ENCODE results near the gene NOS2.

Gene NOS2

GRCh38 chr17:27818401-27819105, 18.2 kb upstream of the NOS2 start:
- DNase-seq (ENCODE audit: low spot score): no peak

DNA sequence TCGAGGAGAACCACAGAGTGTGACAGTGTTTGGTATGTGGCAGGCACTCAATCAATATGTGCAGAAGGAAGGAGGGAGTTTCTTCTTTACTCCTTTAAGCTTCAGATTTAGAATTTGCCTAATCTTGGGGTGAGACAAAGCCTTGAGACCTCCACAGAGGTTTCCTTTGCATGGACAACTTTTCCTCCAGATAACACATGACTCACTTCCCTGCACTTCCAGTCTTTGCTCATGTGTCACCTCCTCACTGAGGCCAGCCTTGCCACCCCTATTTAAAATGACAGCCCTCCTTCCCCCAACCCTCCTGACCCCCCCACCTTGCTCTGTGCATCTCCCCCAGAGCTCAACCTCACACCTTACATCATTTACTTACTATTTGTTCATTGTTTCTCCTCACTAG, 17.4 kb upstream of the NOS2 start:
- DNase-seq (ENCODE audit: low spot score): no peak

DNA sequence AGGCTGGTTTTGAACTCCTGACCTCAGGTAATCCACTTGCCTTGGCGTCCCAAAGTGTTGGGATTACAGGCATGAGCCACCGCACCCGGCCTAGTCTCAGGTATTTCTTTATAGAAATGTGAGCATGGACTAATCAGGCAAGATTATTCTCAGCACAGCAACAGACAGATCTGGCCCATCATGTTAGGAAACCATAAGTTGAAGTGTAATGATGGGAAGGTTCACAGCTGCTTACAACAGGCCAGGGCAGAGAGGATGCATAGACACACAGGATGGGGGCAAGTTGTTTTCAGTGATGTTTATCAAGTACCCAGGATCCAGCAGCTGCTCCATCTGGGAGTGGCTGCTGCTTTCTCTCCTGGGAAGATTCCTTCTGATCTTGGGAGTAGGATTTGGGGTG, 16.6 kb upstream of the NOS2 start:
- no peak for DNase-seq (ENCODE audit: low spot score)

DNA sequence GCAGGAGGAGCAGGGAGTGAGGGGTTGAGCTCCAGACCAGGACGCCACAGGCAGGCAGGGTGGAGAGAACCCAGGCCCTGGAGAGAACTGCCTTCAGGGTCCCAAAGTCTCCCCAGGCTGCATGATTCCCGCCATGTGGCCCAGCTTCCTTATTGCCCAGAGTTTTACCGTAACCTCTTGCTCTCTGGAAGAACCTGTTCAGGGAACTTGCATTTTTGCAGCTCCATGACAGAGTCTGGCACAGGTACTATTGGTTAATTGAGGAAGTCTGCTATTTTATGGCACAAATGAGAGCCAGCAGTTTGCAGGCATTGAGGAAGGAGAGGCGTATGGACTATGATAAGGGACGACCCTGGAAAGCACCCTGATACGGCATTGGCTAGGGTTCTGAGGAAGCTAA, 11.6 kb upstream of the NOS2 start:
- no peak for DNase-seq (ENCODE audit: low spot score)

DNA sequence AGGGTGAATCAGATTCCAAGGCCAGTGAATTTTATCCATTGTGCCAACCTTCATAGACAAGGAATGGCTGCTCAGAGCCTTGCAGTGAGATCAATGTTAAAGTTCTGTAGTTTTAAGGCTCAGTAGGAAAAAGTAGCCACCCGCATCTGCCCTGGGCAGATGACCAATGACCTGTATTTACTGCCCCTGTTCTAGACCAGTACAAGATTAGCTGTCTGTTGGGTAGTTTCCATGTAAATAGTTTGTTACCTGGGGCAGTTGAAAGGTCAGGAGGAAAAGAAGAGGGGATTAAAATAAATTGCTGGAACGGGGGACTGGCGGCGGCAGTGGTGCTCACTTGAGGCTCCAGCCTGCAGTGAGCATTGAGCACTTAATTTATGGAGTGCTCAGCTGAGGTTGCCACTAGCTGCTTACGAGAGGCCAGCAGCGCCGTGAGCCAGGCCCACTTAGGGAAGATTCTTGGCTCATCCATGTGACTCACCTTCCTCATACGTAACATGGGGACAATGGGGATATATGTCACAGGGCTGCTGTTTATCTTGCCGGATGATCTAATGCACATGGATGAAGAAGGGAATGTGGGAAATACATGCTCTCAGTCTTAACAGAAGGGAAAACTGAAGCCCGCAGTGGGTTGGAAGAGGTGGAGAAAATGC, 10.7 kb upstream of the NOS2 start:
- DNase-seq (ENCODE audit: low spot score): no peak

GRCh38 chr17:27810211-27810901, 10.0 kb upstream of the NOS2 start:
- DNase-seq (ENCODE audit: low spot score): no peak

- no peak for DNase-seq (ENCODE audit: low spot score)
Observed at GRCh38 chr17:27809555-27809954, 9.2 kb upstream of the NOS2 start.

- DNase-seq (ENCODE audit: low spot score): no peak
Observed at GRCh38 chr17:27808628-27809027, 8.3 kb upstream of the NOS2 start.

DNA sequence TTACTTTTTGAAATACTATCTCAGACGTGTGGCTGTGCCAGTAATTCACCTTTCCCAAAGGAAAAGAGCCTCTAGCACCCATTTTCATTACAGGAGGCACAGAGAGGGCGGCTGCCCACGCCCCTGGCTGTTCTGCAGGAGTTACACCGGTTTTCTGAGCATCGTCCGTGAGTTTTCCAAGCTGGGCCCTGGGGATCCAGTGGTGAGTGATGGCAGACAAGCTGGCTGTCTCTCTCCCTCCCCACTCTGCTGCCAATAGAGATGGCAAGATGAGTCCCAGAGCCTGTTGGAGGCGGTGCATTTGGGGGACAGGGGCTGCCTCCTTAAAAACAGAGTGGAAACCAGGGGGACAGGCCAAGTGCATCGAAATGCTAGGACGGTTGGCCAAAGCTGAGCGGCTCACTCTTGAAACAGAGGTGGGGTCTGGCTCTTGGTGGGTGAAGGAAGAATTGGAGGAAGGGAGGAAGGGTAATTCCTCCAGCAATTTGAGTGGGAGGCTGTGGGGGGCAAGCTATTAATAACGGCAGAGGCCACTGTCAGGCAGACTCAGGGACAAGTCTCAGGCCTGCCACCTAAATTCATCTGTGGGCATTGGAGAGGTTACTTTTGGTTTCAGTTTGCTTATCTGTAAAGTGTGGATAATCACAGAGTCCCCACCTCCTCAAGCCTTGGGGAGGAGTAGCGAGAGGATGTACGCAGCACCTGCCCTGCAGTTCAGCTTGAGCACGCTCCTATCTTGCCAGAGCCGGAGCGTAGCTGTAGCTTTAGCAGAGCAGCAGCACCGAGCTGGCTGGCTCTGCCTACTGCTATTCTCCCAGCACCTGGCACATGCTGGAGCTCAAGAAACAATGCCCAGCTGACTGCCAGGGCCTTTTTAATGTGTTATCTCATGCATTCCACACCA, 7.5 kb upstream of the NOS2 start:
- DNase-seq (ENCODE audit: low spot score): peak; percentile 35

GRCh38 chr17:27805520-27806146, 5.3 kb upstream of the NOS2 start:
- DNase-seq (ENCODE audit: low spot score): peak; percentile 77

- DNase-seq (ENCODE audit: low spot score): no peak
Observed at GRCh38 chr17:27804113-27804512, 3.8 kb upstream of the NOS2 start.

GRCh38 chr17:27802962-27803680, 2.8 kb upstream of the NOS2 start:
- DNase-seq (ENCODE audit: low spot score): no peak

DNA sequence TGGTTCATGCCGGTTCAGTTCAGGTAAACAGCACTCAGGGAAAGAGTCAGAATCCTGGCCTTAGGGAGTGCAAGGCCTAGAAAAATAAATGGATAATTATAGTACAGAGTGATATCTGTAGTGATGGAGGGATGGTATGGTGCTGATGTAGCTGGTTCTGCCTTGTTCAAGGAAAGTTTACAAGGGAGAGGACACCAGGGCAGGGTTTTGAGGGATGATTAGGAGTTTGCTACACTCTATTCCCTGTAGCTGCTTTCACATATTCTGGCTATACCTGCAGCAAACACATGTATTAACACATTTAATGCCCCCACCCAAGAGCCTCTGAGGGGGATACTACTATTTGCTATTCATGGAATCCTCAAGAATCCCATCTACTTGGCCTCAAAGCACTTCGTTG, 1.7 kb upstream of the NOS2 start:
- no peak for DNase-seq (ENCODE audit: low spot score)

- peak; percentile 57 for DNase-seq (ENCODE audit: low spot score)
Observed at GRCh38 chr17:27798376-27798775, 2.0 kb downstream of the NOS2 start.

GRCh38 chr17:27797390-27798091, 2.8 kb downstream of the NOS2 start:
- DNase-seq (ENCODE audit: low spot score): peak; percentile 97

- no peak for DNase-seq (ENCODE audit: low spot score)
Observed at GRCh38 chr17:27793906-27794569, 6.3 kb downstream of the NOS2 start.

DNA sequence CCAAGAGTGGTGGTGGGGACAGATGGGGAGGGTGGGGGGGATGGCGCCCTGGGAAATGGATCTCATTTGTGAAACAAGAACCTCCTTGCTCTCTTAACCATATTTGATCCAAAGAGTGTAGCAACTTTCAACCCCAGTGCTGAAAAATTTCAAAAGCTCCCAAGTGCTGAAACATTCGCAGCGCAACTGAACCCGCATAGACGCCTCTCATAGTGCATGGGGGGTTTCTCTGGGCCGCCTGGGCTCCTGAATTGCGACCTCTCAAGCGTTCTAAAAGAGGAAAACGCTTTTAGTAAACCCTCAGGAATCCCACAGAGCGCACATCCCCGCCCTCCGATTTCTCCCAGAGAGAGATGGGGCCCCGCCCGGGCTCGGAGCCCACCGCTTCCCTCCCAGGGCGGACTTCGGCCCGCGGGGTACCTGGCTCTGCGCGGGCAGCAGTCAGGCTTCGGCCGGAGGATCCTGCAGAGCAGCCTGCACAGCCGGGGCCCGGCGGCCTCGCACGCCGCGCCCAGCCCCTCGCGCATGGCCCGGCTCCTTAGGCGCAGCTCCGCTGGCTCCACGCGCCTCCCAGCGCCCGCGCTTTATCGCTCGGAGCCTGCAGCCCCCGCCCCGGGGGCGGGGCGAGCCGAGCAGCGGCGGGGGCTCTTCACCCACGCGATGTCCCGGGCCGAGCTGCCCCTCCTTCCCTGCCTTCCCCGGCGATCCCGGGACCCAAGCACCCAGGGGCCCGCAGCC, 7.0 kb downstream of the NOS2 start:
- peak; percentile 34 for DNase-seq (ENCODE audit: low spot score)

- DNase-seq (ENCODE audit: low spot score): no peak
Observed at GRCh38 chr17:27792095-27792494, 8.2 kb downstream of the NOS2 start.

DNA sequence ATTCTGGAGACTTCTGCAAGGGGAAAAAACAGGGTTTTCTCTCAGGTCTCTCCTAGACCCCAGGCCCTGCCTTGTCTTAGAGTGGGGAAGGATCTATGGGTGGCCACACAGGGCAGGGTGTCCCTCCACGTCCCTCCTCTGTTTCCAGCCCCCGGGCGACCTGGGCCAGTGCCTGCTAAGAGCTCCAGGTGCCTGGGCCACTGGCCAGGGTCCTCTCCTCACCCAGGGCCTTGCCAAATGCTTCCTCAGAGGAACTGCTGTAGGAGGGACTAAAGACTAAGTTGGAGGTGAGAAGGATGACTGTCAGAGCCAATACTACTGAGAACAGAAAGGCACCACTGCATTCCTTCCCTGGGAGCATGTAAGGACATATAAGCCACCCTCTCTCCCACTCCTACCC, 11.4 kb downstream of the NOS2 start:
- no peak for DNase-seq (ENCODE audit: low spot score)

Data from SW480 (cell line).